Measurements from ENCODE around the gene ARPC1B.

DNA sequence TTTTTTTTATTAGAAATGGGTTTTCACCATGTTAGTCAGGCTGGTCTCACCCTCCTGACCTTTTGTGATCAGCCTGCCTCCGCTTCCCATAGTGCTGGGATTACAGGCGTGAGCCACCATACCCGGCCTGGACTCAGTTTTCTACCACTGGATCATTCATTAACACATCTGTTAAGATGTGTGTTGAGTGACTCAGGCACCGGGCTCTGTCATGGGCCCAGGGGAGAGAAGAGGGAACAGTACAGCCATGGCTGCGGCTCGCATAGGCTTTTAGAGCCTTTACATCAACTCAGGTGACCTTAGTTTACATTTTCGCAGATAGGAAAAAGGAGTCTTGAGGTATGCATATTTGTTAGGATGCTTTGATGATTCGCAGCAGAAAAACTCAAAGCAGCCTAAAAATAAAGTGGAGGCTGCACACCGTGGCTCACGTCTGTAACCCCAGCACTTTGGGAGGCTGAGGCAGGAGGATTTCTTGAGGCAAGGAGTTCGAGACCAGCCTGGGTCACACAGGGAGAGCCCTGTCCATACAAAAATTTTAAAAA is 3.1 kb upstream of the ARPC1B start:
- TF ChIP-seq CTCF (conservative IDR thresholded peaks at IDR 0.05; ENCODE audit: low read depth, low read length) (no peak), EZH2 (IDR thresholded peaks at IDR 0.05; ENCODE audit: low read length, unreplicated experiment) (no peak), EZH2phosphoT487 (IDR thresholded peaks at IDR 0.05; ENCODE audit: borderline replicate concordance, low read length) (no peak)
